Trophoblast cell (in vitro differentiated cells and primary cell): ENCODE results near the gene KRTAP12-3.

ENCODE experiments used
- DNase-seq, 2 donors: peaks; one replicate each; pipeline ENCODE4 v3.0.0-alpha.2; 2016
- H2AFZ ChIP-seq: 2 replicates; pipeline ENCODE4 v1.6.1; 2013; ENCODE audit warnings: low read length, moderate library complexity, mild to moderate bottlenecking; ENCODE audit not compliant: insufficient read depth, poor library complexity
- H2AK5ac ChIP-seq: 2 replicates; pipeline ENCODE4 v1.6.1; 2013; ENCODE audit warnings: mild to moderate bottlenecking, low read length
- H2BK120ac ChIP-seq: 2 replicates; pipeline ENCODE4 v1.6.1; 2013; ENCODE audit warnings: low read length, mild to moderate bottlenecking, moderate library complexity; ENCODE audit not compliant: insufficient read depth, poor library complexity
- H2BK12ac ChIP-seq: 2 replicates; pipeline ENCODE4 v1.6.1; 2013; ENCODE audit warnings: mild to moderate bottlenecking, low read length, moderate library complexity
- H2BK5ac ChIP-seq: 2 replicates; pipeline ENCODE4 v1.6.1; 2013; ENCODE audit warnings: low read length, low read depth, moderate library complexity, mild to moderate bottlenecking; ENCODE audit not compliant: poor library complexity
- H3K14ac ChIP-seq: 2 replicates; pipeline ENCODE4 v1.6.1; 2013; ENCODE audit warnings: mild to moderate bottlenecking, low read length
- H3K18ac ChIP-seq: 2 replicates; pipeline ENCODE4 v1.6.1; 2013; ENCODE audit warnings: mild to moderate bottlenecking, low read length
- H3K23ac ChIP-seq: 2 replicates; pipeline ENCODE4 v1.6.1; 2013; ENCODE audit warnings: low read length
- H3K27ac ChIP-seq: 2 replicates; pipeline ENCODE4 v1.5.1; 2013; ENCODE audit warnings: low read depth, mild to moderate bottlenecking, inconsistent platforms, low read length, moderate library complexity
- H3K27me3 ChIP-seq: 2 replicates; pipeline ENCODE4 v1.6.1; 2013; ENCODE audit warnings: inconsistent platforms, mild to moderate bottlenecking, low read length, moderate library complexity; ENCODE audit not compliant: insufficient read depth
- H3K36me3 ChIP-seq, 2 experiments: 1 replicate in 1 of 2; 2 replicates in 1 of 2; pipeline ENCODE4 v1.6.1; 2013; ENCODE audit warnings: low read length in 2 of 2, mild to moderate bottlenecking in 2 of 2, moderate library complexity in 1 of 2; ENCODE audit not compliant: insufficient read depth in 2 of 2, control insufficient read depth in 1 of 2
- H3K4ac ChIP-seq: 2 replicates; pipeline ENCODE4 v1.6.1; 2013; ENCODE audit warnings: low read depth, mild to moderate bottlenecking, low read length, moderate library complexity
- H3K4me1 ChIP-seq, 2 experiments: 1 replicate in 1 of 2; 2 replicates in 1 of 2; pipeline ENCODE4 v1.6.1; 2013; ENCODE audit warnings: low read length in 2 of 2, mild to moderate bottlenecking in 2 of 2, moderate library complexity in 1 of 2; ENCODE audit not compliant: insufficient read depth in 2 of 2, control insufficient read depth in 1 of 2
- H3K4me2 ChIP-seq: 2 replicates; pipeline ENCODE4 v1.6.1; 2013; ENCODE audit warnings: inconsistent platforms, mild to moderate bottlenecking, low read length, moderate library complexity
- H3K4me3 ChIP-seq: 2 replicates; pipeline ENCODE4 v1.5.1; 2013; ENCODE audit warnings: mild to moderate bottlenecking, low read depth, low read length, inconsistent platforms
- H3K79me1 ChIP-seq: one replicate; pipeline ENCODE4 v1.6.1; 2013; ENCODE audit warnings: low read length
- H3K79me2 ChIP-seq: 2 replicates; pipeline ENCODE4 v1.6.1; 2013; ENCODE audit warnings: low read length, mild to moderate bottlenecking; ENCODE audit not compliant: control insufficient read depth, insufficient read depth, poor library complexity
- H3K9ac ChIP-seq: 2 replicates; pipeline ENCODE4 v1.6.1; 2013; ENCODE audit warnings: mild to moderate bottlenecking, low read length
- H3K9me3 ChIP-seq: 2 replicates; pipeline ENCODE4 v1.6.1; 2013; ENCODE audit warnings: low read depth, mild to moderate bottlenecking, control low read depth, inconsistent platforms, low read length; ENCODE audit not compliant: insufficient read depth
- H4K12ac ChIP-seq: 2 replicates; pipeline ENCODE4 v1.6.1; 2013; ENCODE audit warnings: low read depth, mild to moderate bottlenecking, low read length, moderate library complexity
- H4K8ac ChIP-seq: 2 replicates; pipeline ENCODE4 v1.6.1; 2013; ENCODE audit warnings: low read depth, mild to moderate bottlenecking, low read length, moderate library complexity
- H4K91ac ChIP-seq: one replicate; pipeline ENCODE4 v1.6.1; 2013; ENCODE audit warnings: low read depth, mild to moderate bottlenecking, low read length, moderate library complexity
- WGBS: extraction: QIAGEN DNeasy Blood & Tissue Kit; methylation state at CpG from one replicate; pipeline ENCODE4 v1.1.7; 2013; ENCODE audit warnings: missing lambda C conversion rate; ENCODE audit not compliant: insufficient read length, insufficient coverage; ENCODE audit errors: extremely low coverage; 5-methylcytosine and 5-hydroxymethylcytosine counted together

The KRTAP12-3 gene

GRCh38 chr21:44703731-44704635 lies 46.3 kb downstream of the KRTAP12-3 start:
- no peak for DNase-seq
- peaks cover 16% of the 10 kb centered on the region for H3K9me3 ChIP-seq
- H3K4me3 ChIP-seq: no peak overlapping the region
- H3K4me2 ChIP-seq: no peak overlapping the region
- no peak overlapping the region for H2BK120ac ChIP-seq
- no peaks in the 10 kb centered on the region for H3K79me2 ChIP-seq
- H3K4ac ChIP-seq: no peak overlapping the region
- H4K12ac ChIP-seq: no peak overlapping the region
- no peak overlapping the region for H4K8ac ChIP-seq
- H4K91ac ChIP-seq: no peak overlapping the region
- H3K27ac ChIP-seq: no peak overlapping the region
- no CpG with 5 or more reads among the region's 13 CpGs for WGBS
- H3K79me1 ChIP-seq: no peaks in the 10 kb centered on the region
- no peak overlapping the region for H2AFZ ChIP-seq
- H3K18ac ChIP-seq: no peak overlapping the region
- no peak overlapping the region for H2BK5ac ChIP-seq
- H2AK5ac ChIP-seq: no peak overlapping the region
- no peak overlapping the region for H2BK12ac ChIP-seq
- no peak overlapping the region for H3K23ac ChIP-seq
- H3K14ac ChIP-seq: no peak overlapping the region
- peaks cover 0 to 3% of the 10 kb centered on the region in 2 experiments for H3K4me1 ChIP-seq
- peaks cover 38% of the 10 kb centered on the region for H3K27me3 ChIP-seq
- no peak overlapping the region for H3K9ac ChIP-seq
- no peaks in the 10 kb centered on the region for H3K36me3 ChIP-seq

- Histone ChIP-seq H3K14ac (no peak overlapping the region), H2BK5ac (no peak overlapping the region), H3K4me2 (no peak overlapping the region), H3K4ac (no peak overlapping the region), H3K4me1 (no peaks in the 10 kb centered on the region), H3K9me3 (peaks cover 19% of the 10 kb centered on the region), H4K91ac (no peak overlapping the region), H3K18ac (no peak overlapping the region), H3K27me3 (peaks cover 44% of the 10 kb centered on the region), H3K27ac (no peak overlapping the region), H3K9ac (no peak overlapping the region), H3K23ac (no peak overlapping the region), H2BK12ac (no peak overlapping the region), H3K79me1 (no peaks in the 10 kb centered on the region), H3K36me3 (no peaks in the 10 kb centered on the region), H4K12ac (no peak overlapping the region), H3K79me2 (no peaks in the 10 kb centered on the region), H3K4me3 (no peak overlapping the region), H4K8ac (no peak overlapping the region), H2AK5ac (no peak overlapping the region), H2BK120ac (no peak overlapping the region), H2AFZ (no peak overlapping the region)
- no CpG with 5 or more reads among the region's 13 CpGs for WGBS
- DNase-seq: no peak
These were observed 46.9 kb downstream of the KRTAP12-3 start for GRCh38 chr21:44704636-44705001.

DNA sequence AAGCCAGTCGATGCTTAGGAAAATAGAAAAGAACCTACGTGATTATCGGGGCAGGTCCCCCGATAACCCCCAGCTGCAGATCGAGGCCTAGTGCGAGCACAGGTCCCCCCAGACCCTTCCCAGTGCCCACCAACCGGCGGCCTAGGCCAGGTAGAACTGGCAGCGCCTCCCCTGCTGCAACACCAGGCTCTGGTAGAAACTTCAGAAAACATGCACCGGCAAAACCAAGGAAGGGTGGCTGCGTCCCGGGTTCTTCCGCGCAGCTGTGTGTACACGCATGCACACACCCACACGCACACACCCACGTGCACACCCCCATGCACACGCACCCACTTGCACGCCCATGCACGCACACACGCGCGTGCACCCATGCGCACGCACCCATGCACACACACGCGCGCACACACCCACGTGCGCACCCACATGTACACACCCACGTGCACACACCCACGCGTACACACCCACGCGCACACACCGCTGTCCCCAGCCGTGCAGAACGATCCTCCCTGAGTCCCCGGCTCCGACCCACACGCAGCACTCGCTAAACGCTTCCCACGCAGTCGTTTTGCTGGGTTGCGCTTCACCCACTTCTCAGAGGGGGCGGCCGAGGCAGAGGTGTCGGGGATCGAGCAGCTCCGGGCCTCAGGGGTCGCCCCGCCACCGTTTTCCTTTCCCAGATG lies 48.4 kb downstream of the KRTAP12-3 start:
- no peak overlapping the region for H3K27ac ChIP-seq
- no peak overlapping the region for H3K9ac ChIP-seq
- H3K27me3 ChIP-seq: peaks cover 57% of the 10 kb centered on the region
- H2BK12ac ChIP-seq: no peak overlapping the region
- no CpG with 5 or more reads among the region's 54 CpGs for WGBS
- no peak overlapping the region for H4K8ac ChIP-seq
- H3K4me2 ChIP-seq: no peak overlapping the region
- H2AK5ac ChIP-seq: no peak overlapping the region
- no peak overlapping the region for H4K12ac ChIP-seq
- no peaks in the 10 kb centered on the region for H3K36me3 ChIP-seq
- no peak overlapping the region for H2AFZ ChIP-seq
- no peaks in the 10 kb centered on the region for H3K79me1 ChIP-seq
- H3K4me1 ChIP-seq: peaks cover 0 to 1% of the 10 kb centered on the region in 2 experiments
- H3K23ac ChIP-seq: peak overlapping the region; percentile 19
- H3K79me2 ChIP-seq: no peaks in the 10 kb centered on the region
- no peak overlapping the region for H3K18ac ChIP-seq
- peaks cover 19% of the 10 kb centered on the region for H3K9me3 ChIP-seq
- no peak overlapping the region for H2BK5ac ChIP-seq
- no peak overlapping the region for H3K14ac ChIP-seq
- H3K4ac ChIP-seq: no peak overlapping the region
- no peak overlapping the region for H2BK120ac ChIP-seq
- DNase-seq: no peak
- H3K4me3 ChIP-seq: no peak overlapping the region
- H4K91ac ChIP-seq: no peak overlapping the region

DNA sequence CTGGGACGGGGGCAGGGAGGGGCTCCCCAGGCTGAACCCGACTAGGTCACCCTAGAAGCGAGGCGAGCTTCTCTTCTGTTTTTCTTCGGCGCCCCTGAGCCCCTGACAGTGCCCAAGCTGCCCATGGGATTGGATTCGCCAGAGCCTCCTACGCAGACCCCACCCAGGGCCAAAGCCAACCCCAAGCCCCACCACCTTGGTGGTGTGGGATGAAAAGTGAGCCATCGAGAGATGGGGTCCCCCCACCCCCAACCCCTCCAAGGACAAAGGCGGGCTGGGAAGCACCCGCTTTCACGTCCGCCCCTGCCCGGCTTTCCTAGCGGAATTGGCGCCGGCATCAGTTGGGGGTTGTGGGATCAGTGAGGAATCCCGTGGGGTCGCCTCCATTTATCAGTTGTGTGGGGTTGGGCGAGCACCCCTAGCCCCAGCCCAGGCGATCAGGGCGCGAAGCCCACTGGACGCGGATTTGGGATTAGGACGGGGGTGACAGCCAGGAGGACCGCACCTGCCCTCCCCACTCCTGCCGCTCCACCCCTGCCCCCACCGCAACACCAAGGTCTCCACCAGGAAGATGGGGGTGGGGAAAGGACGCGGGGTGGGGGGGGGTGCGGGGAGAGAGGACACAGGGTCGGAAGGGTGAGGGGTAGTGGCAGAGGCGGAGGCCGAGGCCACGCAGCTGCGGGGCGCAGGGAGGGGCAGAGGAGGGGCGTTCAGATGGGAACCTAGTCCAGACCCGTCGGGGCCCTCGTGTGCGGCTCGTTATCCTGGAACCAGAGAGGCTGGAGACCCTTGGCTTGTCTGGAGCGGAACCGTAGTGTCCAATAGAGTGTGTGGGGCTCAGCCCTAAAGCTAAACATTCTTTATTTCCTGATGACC lies 49.2 kb downstream of the KRTAP12-3 start:
- no peak overlapping the region for H3K18ac ChIP-seq
- H3K27me3 ChIP-seq: peaks cover 65% of the 10 kb centered on the region
- no peak overlapping the region for H3K4me2 ChIP-seq
- no peak overlapping the region for H4K91ac ChIP-seq
- H3K23ac ChIP-seq: no peak overlapping the region
- H2BK120ac ChIP-seq: no peak overlapping the region
- H3K14ac ChIP-seq: no peak overlapping the region
- no peak for DNase-seq
- H3K36me3 ChIP-seq: no peaks in the 10 kb centered on the region
- no CpG with 5 or more reads among the region's 46 CpGs for WGBS
- H3K27ac ChIP-seq: no peak overlapping the region
- H3K79me1 ChIP-seq: no peaks in the 10 kb centered on the region
- no peak overlapping the region for H2BK5ac ChIP-seq
- peaks cover 0 to 7% of the 10 kb centered on the region in 2 experiments for H3K4me1 ChIP-seq
- no peak overlapping the region for H3K9ac ChIP-seq
- no peak overlapping the region for H4K8ac ChIP-seq
- no peak overlapping the region for H3K4me3 ChIP-seq
- H3K79me2 ChIP-seq: no peaks in the 10 kb centered on the region
- peaks cover 18% of the 10 kb centered on the region for H3K9me3 ChIP-seq
- H2AK5ac ChIP-seq: no peak overlapping the region
- no peak overlapping the region for H3K4ac ChIP-seq
- no peak overlapping the region for H4K12ac ChIP-seq
- H2BK12ac ChIP-seq: no peak overlapping the region
- no peak overlapping the region for H2AFZ ChIP-seq
